ENCODE results near the gene ACSL5.
"Not testable (repeated sequence)": the region's sequence is repeated elsewhere in the genome, so short reads cannot be mapped to it uniquely, and the experiment has no call there.

The ACSL5 gene

GRCh38 chr10:112352044-112352443, 21.9 kb upstream of the ACSL5 start:
- no peak for DNase-seq

- no peak for DNase-seq
Observed at GRCh38 chr10:112353046-112353445, 20.9 kb upstream of the ACSL5 start.

GRCh38 chr10:112356686-112357085, 17.2 kb upstream of the ACSL5 start:
- DNase-seq, result no peak

- DNase-seq, result no peak
Observed at GRCh38 chr10:112359606-112360307, 14.2 kb upstream of the ACSL5 start.

- DNase-seq, result no peak
Observed at GRCh38 chr10:112360308-112361270, 13.3 kb upstream of the ACSL5 start.

- DNase-seq, result no peak
Observed at GRCh38 chr10:112361951-112362751, 11.8 kb upstream of the ACSL5 start.

GRCh38 chr10:112362833-112363232, 11.1 kb upstream of the ACSL5 start:
- no peak for DNase-seq

- no peak for DNase-seq
Observed at GRCh38 chr10:112363696-112364688, 9.9 kb upstream of the ACSL5 start.

- no peak for DNase-seq
Observed at GRCh38 chr10:112365014-112365432, 8.9 kb upstream of the ACSL5 start.

- no peak for DNase-seq
Observed at GRCh38 chr10:112365451-112365850, 8.5 kb upstream of the ACSL5 start.

- no peak for DNase-seq
Observed at GRCh38 chr10:112366992-112367391, 6.9 kb upstream of the ACSL5 start.

GRCh38 chr10:112367516-112367915, 6.4 kb upstream of the ACSL5 start:
- DNase-seq, result no peak

- DNase-seq, result peak; percentile 76
Observed at GRCh38 chr10:112369495-112370423, 4.2 kb upstream of the ACSL5 start.

GRCh38 chr10:112370424-112370819, 3.5 kb upstream of the ACSL5 start:
- no peak for DNase-seq

GRCh38 chr10:112371326-112371725, 2.6 kb upstream of the ACSL5 start:
- not testable (repeated sequence) for DNase-seq

- DNase-seq, result peak; percentile 19
Observed at GRCh38 chr10:112372182-112372810, 1.6 kb upstream of the ACSL5 start.

- peak; percentile 42 for DNase-seq
Observed at GRCh38 chr10:112374724-112375541, 1.0 kb downstream of the ACSL5 start.

GRCh38 chr10:112375721-112376395, 1.9 kb downstream of the ACSL5 start:
- peak; percentile 69 for DNase-seq

- DNase-seq, result no peak
Observed at GRCh38 chr10:112376396-112376790, 2.5 kb downstream of the ACSL5 start.
